HL-60 (cell line): ENCODE results near the gene PRRC1.

Source experiments
- CTCF ChIP-seq: IDR thresholded peaks from one replicate; pipeline ENCODE4 v1.5.1; 2011; ENCODE audit warnings: low read length, control low read depth, inconsistent platforms; ENCODE audit not compliant: insufficient read depth
- POLR2AphosphoS5 ChIP-seq: IDR thresholded peaks from 2 replicates; pipeline ENCODE4 v1.6.1; 2012; ENCODE audit warnings: low read depth
- SPI1 ChIP-seq: IDR thresholded peaks from 2 replicates; pipeline ENCODE4 v1.6.1; 2012; ENCODE audit warnings: low read depth, mild to moderate bottlenecking, borderline replicate concordance
- TF ChIP-seq, protein P1 (sequence below): IDR thresholded peaks from 2 replicates; pipeline ENCODE4 v1.6.1; 2012; ENCODE audit warnings: low read depth; ENCODE audit not compliant: insufficient replicate concordance

- TF ChIP-seq CTCF (no peak), POLR2AphosphoS5 (no peak), SPI1 (no peak)
- TF ChIP-seq, protein P1, sequence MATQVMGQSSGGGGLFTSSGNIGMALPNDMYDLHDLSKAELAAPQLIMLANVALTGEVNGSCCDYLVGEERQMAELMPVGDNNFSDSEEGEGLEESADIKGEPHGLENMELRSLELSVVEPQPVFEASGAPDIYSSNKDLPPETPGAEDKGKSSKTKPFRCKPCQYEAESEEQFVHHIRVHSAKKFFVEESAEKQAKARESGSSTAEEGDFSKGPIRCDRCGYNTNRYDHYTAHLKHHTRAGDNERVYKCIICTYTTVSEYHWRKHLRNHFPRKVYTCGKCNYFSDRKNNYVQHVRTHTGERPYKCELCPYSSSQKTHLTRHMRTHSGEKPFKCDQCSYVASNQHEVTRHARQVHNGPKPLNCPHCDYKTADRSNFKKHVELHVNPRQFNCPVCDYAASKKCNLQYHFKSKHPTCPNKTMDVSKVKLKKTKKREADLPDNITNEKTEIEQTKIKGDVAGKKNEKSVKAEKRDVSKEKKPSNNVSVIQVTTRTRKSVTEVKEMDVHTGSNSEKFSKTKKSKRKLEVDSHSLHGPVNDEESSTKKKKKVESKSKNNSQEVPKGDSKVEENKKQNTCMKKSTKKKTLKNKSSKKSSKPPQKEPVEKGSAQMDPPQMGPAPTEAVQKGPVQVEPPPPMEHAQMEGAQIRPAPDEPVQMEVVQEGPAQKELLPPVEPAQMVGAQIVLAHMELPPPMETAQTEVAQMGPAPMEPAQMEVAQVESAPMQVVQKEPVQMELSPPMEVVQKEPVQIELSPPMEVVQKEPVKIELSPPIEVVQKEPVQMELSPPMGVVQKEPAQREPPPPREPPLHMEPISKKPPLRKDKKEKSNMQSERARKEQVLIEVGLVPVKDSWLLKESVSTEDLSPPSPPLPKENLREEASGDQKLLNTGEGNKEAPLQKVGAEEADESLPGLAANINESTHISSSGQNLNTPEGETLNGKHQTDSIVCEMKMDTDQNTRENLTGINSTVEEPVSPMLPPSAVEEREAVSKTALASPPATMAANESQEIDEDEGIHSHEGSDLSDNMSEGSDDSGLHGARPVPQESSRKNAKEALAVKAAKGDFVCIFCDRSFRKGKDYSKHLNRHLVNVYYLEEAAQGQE, result no peak
Observed at GRCh38 chr5:127472700-127473099, 44.7 kb upstream of the PRRC1 start.
